ENCODE measurements around the gene GALNT2. TPM values are rescaled to one million over a fixed set of nuclear protein-coding genes. Genes with fewer than 3 reads are reported as not detected.

GALNT2 gene
- total RNA-seq, 1 donor from 2014 or later: 60.7 TPM

GRCh38 chr1:230146709-230147108 lies 79.7 kb downstream of the GALNT2 start:
- DNase-seq (ENCODE audit: low read depth): no peak
- H3K36me3 ChIP-seq (ENCODE audit: control insufficient read depth, insufficient read depth, low read length): no peaks in the 10 kb centered on the region
- H3K27me3 ChIP-seq (ENCODE audit: control insufficient read depth, insufficient read depth, low read length): no peaks in the 10 kb centered on the region
- no peak for TF ChIP-seq CTCF (IDR thresholded peaks at IDR 0.05; ENCODE audit: insufficient read depth, low read length, poor library complexity, severe bottlenecking)
- no peak overlapping the region for H3K4me3 ChIP-seq (ENCODE audit: low read depth, low read length)

GRCh38 chr1:230147253-230148125 lies 80.5 kb downstream of the GALNT2 start:
- H3K27me3 ChIP-seq (ENCODE audit: control insufficient read depth, insufficient read depth, low read length): no peaks in the 10 kb centered on the region
- no peaks in the 10 kb centered on the region for H3K36me3 ChIP-seq (ENCODE audit: control insufficient read depth, insufficient read depth, low read length)
- TF ChIP-seq CTCF (IDR thresholded peaks at IDR 0.05; ENCODE audit: insufficient read depth, low read length, poor library complexity, severe bottlenecking): no peak
- DNase-seq (ENCODE audit: low read depth): no peak
- H3K4me3 ChIP-seq (ENCODE audit: low read depth, low read length): no peak overlapping the region

GRCh38 chr1:230148126-230148652 lies 81.2 kb downstream of the GALNT2 start:
- no peak for DNase-seq (ENCODE audit: low read depth)
- TF ChIP-seq CTCF (IDR thresholded peaks at IDR 0.05; ENCODE audit: insufficient read depth, low read length, poor library complexity, severe bottlenecking): no peak
- Histone ChIP-seq H3K36me3 (ENCODE audit: control insufficient read depth, insufficient read depth, low read length) (no peaks in the 10 kb centered on the region), H3K4me3 (ENCODE audit: low read depth, low read length) (no peak overlapping the region), H3K27me3 (ENCODE audit: control insufficient read depth, insufficient read depth, low read length) (no peaks in the 10 kb centered on the region)

GRCh38 chr1:230148768-230149469 lies 81.9 kb downstream of the GALNT2 start:
- Histone ChIP-seq H3K4me3 (ENCODE audit: low read depth, low read length) (no peak overlapping the region), H3K36me3 (ENCODE audit: control insufficient read depth, insufficient read depth, low read length) (no peaks in the 10 kb centered on the region), H3K27me3 (ENCODE audit: control insufficient read depth, insufficient read depth, low read length) (no peaks in the 10 kb centered on the region)
- DNase-seq (ENCODE audit: low read depth): no peak
- no peak for TF ChIP-seq CTCF (IDR thresholded peaks at IDR 0.05; ENCODE audit: insufficient read depth, low read length, poor library complexity, severe bottlenecking)

GRCh38 chr1:230149751-230150584 lies 82.9 kb downstream of the GALNT2 start:
- H3K4me3 ChIP-seq (ENCODE audit: low read depth, low read length): no peak overlapping the region
- DNase-seq (ENCODE audit: low read depth): no peak
- TF ChIP-seq CTCF (IDR thresholded peaks at IDR 0.05; ENCODE audit: insufficient read depth, low read length, poor library complexity, severe bottlenecking): no peak
- no peaks in the 10 kb centered on the region for H3K27me3 ChIP-seq (ENCODE audit: control insufficient read depth, insufficient read depth, low read length)
- H3K36me3 ChIP-seq (ENCODE audit: control insufficient read depth, insufficient read depth, low read length): no peaks in the 10 kb centered on the region

All from kidney epithelial cell (primary cell).